NCI-H187 treated with DMSO at 0.1 percent for 48 hours (cell line): ENCODE results near the gene FAM110D.

Experiments
- DNase-seq: peaks from one replicate; lab custom pipeline; 2025; lab: John Stamatoyannopoulos, UW

Gene FAM110D

GRCh38 chr1:26163684-26164035 is 4.8 kb downstream of the FAM110D start:
- DNase-seq = no peak

- DNase-seq = no peak
Observed at GRCh38 chr1:26164036-26164860, 5.4 kb downstream of the FAM110D start.

- no peak for DNase-seq
Observed at GRCh38 chr1:26164861-26165842, 6.3 kb downstream of the FAM110D start.

- DNase-seq = no peak
Observed at GRCh38 chr1:26166719-26167281, 7.9 kb downstream of the FAM110D start.

GRCh38 chr1:26168410-26169197 is 9.7 kb downstream of the FAM110D start, which contains the start of gene C1orf232:
C1orf232 (minus strand) TSS chr1:26168963; CDS start chr1:26168499, 464 bp downstream.
- DNase-seq = peak; percentile 5

- no peak for DNase-seq
Observed at GRCh38 chr1:26169198-26169554, 10.3 kb downstream of the FAM110D start.

GRCh38 chr1:26169669-26170471 is 11.0 kb downstream of the FAM110D start, which contains the start of gene ZNF593:
ZNF593 (plus strand) TSS chr1:26169908; CDS start chr1:26169984, 76 bp downstream.
- DNase-seq = peak; percentile 11

- DNase-seq = no peak
Observed at GRCh38 chr1:26170472-26170821, 11.6 kb downstream of the FAM110D start.

- DNase-seq = no peak
Observed at GRCh38 chr1:26171084-26172072, 12.5 kb downstream of the FAM110D start, which contains the start of gene ZNF593OS. ZNF593OS (minus strand) TSS chr1:26171832; CDS start chr1:26171661, 171 bp downstream.

GRCh38 chr1:26175346-26175745 is 16.5 kb downstream of the FAM110D start:
- DNase-seq = no peak

GRCh38 chr1:26177182-26177684 is 18.4 kb downstream of the FAM110D start, which contains the start of gene CNKSR1:
CNKSR1 (plus strand) TSS chr1:26177491; CDS start chr1:26177548, 57 bp downstream.
- DNase-seq = no peak

- no peak for DNase-seq
Observed at GRCh38 chr1:26180010-26180506, 21.2 kb downstream of the FAM110D start.

GRCh38 chr1:26181586-26182382 is 22.9 kb downstream of the FAM110D start:
- no peak for DNase-seq

GRCh38 chr1:26182383-26182696 is 23.5 kb downstream of the FAM110D start:
- no peak for DNase-seq

GRCh38 chr1:26184086-26184485 is 25.2 kb downstream of the FAM110D start:
- DNase-seq = no peak

GRCh38 chr1:26184883-26185282 is 26.0 kb downstream of the FAM110D start:
- DNase-seq = no peak

GRCh38 chr1:26187882-26188281 is 29.0 kb downstream of the FAM110D start:
- DNase-seq = no peak

GRCh38 chr1:26188477-26188876 is 29.6 kb downstream of the FAM110D start:
- DNase-seq = no peak
